WTC11 (cell line): ENCODE data around the gene SLC49A3. TPM values are rescaled to one million over a fixed set of nuclear protein-coding genes. Genes with fewer than 3 reads are reported as not detected.

Experiments
- ATAC-seq: fragments of 200-7000 bp; cut with Tn5 transposase; 2 replicates; pipeline ENCODE4 v1.10.0; 2021; ENCODE audit warnings: mild to moderate bottlenecking, moderate library complexity
- CTCF ChIA-PET: fragments of 300-600 bp; sonication (Branson Sonifier 250); formaldehyde crosslinking; loops from one replicate; lab custom pipeline; 2021; ENCODE audit warnings: antibody characterized with exemption; lab: Charles Lee
- POLR2A ChIA-PET: fragments of 350-600 bp; sonication (Branson Sonifier 250); formaldehyde crosslinking; loops from one replicate; lab custom pipeline; 2021; ENCODE audit warnings: antibody characterized with exemption; lab: Charles Lee
- DNase-seq: peaks from one replicate; pipeline ENCODE4 v3.0.0; 2021; ENCODE audit warnings: low spot score
- H3K27ac Mint-ChIP-seq: 2 replicates; pipeline ENCODE4 v1.8.0; 2021; ENCODE audit warnings: mixed read lengths
- H3K27me3 Mint-ChIP-seq: 2 replicates; pipeline ENCODE4 v1.8.0; 2021; ENCODE audit warnings: low read depth, mild to moderate bottlenecking, moderate library complexity, mixed read lengths
- H3K36me3 Mint-ChIP-seq: 2 replicates; pipeline ENCODE4 v1.8.0; 2021; ENCODE audit warnings: mixed read lengths
- H3K4me1 Mint-ChIP-seq: 2 replicates; pipeline ENCODE4 v1.8.0; 2022; ENCODE audit warnings: mixed read lengths
- H3K4me3 Mint-ChIP-seq: 2 replicates; pipeline ENCODE4 v1.8.0; 2021; ENCODE audit warnings: mild to moderate bottlenecking, moderate library complexity, mixed read lengths
- H3K9me3 Mint-ChIP-seq: 2 replicates; pipeline ENCODE4 v1.8.0; 2021; ENCODE audit warnings: mixed read lengths
- ELF4 ChIP-seq: sonication (generic); formaldehyde crosslinking; IDR thresholded peaks from 2 replicates; pipeline ENCODE4 v1.8.1; 2022; ENCODE audit warnings: low read depth, mild to moderate bottlenecking, moderate library complexity, missing genetic modification reagents
- FOXJ3 ChIP-seq: sonication (generic); formaldehyde crosslinking; IDR thresholded peaks from 2 replicates; pipeline ENCODE4 v1.9.0; 2021; ENCODE audit warnings: missing genetic modification reagents, mild to moderate bottlenecking, borderline replicate concordance
- JUN ChIP-seq: sonication (generic); formaldehyde crosslinking; IDR thresholded peaks from 2 replicates; pipeline ENCODE4 v1.8.0; 2023; ENCODE audit warnings: mild to moderate bottlenecking, missing genetic modification reagents
- KAT7 ChIP-seq: sonication (generic); formaldehyde crosslinking; IDR thresholded peaks from 2 replicates; pipeline ENCODE4 v1.8.1; 2023; ENCODE audit warnings: missing genetic modification reagents, mild to moderate bottlenecking, borderline replicate concordance
- RELA ChIP-seq: sonication (generic); formaldehyde crosslinking; IDR thresholded peaks from 2 replicates; pipeline ENCODE4 v1.8.1; 2022; ENCODE audit warnings: missing genetic modification reagents, mild to moderate bottlenecking, borderline replicate concordance
- SOX15 ChIP-seq: fragments of 250-450 bp; sonication (Bioruptor Pico); IDR thresholded peaks from 2 replicates; pipeline ENCODE4 v1.9.0; 2021; ENCODE audit warnings: mild to moderate bottlenecking
- ZBTB21 ChIP-seq: sonication (generic); formaldehyde crosslinking; IDR thresholded peaks from 2 replicates; pipeline ENCODE4 v1.8.1; 2023; ENCODE audit warnings: mild to moderate bottlenecking, missing genetic modification reagents, borderline replicate concordance
- ZNF232 ChIP-seq: sonication (generic); formaldehyde crosslinking; IDR thresholded peaks from 2 replicates; pipeline ENCODE4 v1.8.0; 2022; ENCODE audit warnings: mild to moderate bottlenecking, missing genetic modification reagents
- total RNA-seq: library from RNA; stranded (reverse); gene quantifications from 3 replicates; pipeline ENCODE4 v1.2.3, GENCODE V29; 2021
- TF ChIP-seq, protein P1 (sequence below): sonication (generic); formaldehyde crosslinking; conservative IDR thresholded peaks from 2 replicates; pipeline ENCODE4 v1.8.1; 2023; ENCODE audit warnings: mild to moderate bottlenecking, low read depth, missing genetic modification reagents, moderate library complexity
- TF ChIP-seq, protein P2 (sequence below): sonication (generic); formaldehyde crosslinking; IDR thresholded peaks from 2 replicates; pipeline ENCODE4 v1.8.0; 2022; ENCODE audit warnings: mild to moderate bottlenecking, missing genetic modification reagents
- TF ChIP-seq, protein P3 (sequence below): sonication (generic); formaldehyde crosslinking; IDR thresholded peaks from 2 replicates; pipeline ENCODE4 v1.8.1; 2022; ENCODE audit warnings: low read depth, mild to moderate bottlenecking, moderate library complexity, missing genetic modification reagents, borderline replicate concordance
- TF ChIP-seq, protein P4 (sequence below): fragments of 250-450 bp; sonication (Bioruptor Pico); IDR thresholded peaks from 2 replicates; pipeline ENCODE4 v1.9.0; 2021; ENCODE audit warnings: mild to moderate bottlenecking
- TF ChIP-seq, protein P5 (sequence below): fragments of 250-450 bp; sonication (Bioruptor Pico); conservative IDR thresholded peaks from 2 replicates; pipeline ENCODE4 v1.9.0; 2021; ENCODE audit warnings: mild to moderate bottlenecking
- TF ChIP-seq, protein P6 (sequence below): sonication (generic); formaldehyde crosslinking; IDR thresholded peaks from 2 replicates; pipeline ENCODE4 v1.8.1; 2022; ENCODE audit warnings: missing genetic modification reagents, borderline replicate concordance

The SLC49A3 gene
- total RNA-seq, 1 experiment from 2014 or later, result 5.8 TPM

DNA sequence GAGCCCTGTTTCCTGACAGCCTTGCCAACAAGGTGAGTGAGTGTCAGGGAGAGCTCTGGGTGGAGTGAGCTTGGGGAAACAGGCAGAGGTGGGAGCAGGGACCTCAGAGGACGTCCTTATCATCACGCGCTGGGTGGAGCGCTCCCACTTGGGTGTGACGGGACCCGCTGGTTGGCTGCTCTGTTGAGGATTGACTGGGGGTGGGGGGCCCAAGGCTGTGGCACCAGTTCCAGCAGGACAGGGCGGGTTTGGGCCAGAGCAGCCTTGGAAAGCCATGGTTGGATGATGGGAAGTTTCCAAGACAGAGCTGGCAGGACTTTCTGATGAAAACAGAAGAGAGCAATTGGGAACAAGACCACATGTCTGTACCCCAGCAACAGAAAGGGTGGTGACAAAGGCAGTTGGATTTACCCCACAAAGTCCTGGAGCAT is 13.7 kb upstream of the SLC49A3 start (continued):
- TF ChIP-seq, protein P1, sequence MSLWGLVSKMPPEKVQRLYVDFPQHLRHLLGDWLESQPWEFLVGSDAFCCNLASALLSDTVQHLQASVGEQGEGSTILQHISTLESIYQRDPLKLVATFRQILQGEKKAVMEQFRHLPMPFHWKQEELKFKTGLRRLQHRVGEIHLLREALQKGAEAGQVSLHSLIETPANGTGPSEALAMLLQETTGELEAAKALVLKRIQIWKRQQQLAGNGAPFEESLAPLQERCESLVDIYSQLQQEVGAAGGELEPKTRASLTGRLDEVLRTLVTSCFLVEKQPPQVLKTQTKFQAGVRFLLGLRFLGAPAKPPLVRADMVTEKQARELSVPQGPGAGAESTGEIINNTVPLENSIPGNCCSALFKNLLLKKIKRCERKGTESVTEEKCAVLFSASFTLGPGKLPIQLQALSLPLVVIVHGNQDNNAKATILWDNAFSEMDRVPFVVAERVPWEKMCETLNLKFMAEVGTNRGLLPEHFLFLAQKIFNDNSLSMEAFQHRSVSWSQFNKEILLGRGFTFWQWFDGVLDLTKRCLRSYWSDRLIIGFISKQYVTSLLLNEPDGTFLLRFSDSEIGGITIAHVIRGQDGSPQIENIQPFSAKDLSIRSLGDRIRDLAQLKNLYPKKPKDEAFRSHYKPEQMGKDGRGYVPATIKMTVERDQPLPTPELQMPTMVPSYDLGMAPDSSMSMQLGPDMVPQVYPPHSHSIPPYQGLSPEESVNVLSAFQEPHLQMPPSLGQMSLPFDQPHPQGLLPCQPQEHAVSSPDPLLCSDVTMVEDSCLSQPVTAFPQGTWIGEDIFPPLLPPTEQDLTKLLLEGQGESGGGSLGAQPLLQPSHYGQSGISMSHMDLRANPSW (CRISPR knock-in tag), result no peak

DNA sequence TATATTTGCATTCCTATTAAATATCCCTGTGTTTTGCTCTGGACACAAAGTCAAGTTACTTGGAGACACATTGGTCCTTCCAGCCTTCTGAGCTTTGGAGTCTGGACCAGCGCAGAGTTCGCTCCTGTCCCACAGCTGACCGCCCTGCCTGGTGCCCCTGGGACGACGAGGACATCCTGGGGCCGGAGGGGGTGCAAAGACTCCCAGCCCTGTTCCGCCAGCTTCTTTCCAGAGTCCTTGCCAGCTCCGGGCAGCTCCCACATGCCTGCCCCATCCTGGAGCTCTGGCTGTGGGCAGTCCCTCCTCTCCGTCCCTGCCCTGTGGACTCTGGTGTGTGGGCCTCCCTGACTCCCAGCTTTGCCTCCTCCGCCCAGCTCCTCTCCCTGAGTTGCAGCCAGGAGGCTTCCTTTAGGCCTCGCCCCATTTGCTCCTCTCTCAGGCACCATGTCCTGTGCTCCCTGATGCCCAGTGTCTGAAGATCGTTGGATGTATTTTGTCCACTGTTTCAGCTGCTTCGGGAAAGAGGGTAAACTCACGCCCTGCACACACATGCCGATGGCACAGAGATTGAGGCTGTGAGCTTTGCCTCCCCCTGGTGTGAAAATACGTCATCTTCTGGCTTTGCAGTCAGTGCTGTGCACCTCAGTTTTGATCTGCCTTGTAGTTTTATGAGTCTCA is 11.8 kb upstream of the SLC49A3 start:
- H3K27ac Mint-ChIP-seq, result no peak overlapping the region
- ChIA-PET POLR2A (interaction anchor here (0.8 kb wide), 1 partner anchor 19 kb away, joined by 3 read pairs; no protein-coding TSS in a partner anchor), CTCF (interaction anchor here (0.6 to 6.8 kb wide), 8 partner anchors 9 to 133 kb away, joined by 3 to 67 read pairs (median 5); partner anchors contain the start of genes ATP5ME and MYL5)
- H3K4me1 Mint-ChIP-seq, result 0 out of 2 replicates have a peak, but pooled peaks cover 4% of the 10 kb centered on the region
- H3K36me3 Mint-ChIP-seq, result no peaks in the 10 kb centered on the region
- H3K4me3 Mint-ChIP-seq, result no peak overlapping the region
- H3K9me3 Mint-ChIP-seq, result no peaks in the 10 kb centered on the region
- DNase-seq, result no peak
- H3K27me3 Mint-ChIP-seq, result peaks cover 20% of the 10 kb centered on the region
- no peak for ATAC-seq
- no peak for TF ChIP-seq SOX15
- TF ChIP-seq, protein P2, sequence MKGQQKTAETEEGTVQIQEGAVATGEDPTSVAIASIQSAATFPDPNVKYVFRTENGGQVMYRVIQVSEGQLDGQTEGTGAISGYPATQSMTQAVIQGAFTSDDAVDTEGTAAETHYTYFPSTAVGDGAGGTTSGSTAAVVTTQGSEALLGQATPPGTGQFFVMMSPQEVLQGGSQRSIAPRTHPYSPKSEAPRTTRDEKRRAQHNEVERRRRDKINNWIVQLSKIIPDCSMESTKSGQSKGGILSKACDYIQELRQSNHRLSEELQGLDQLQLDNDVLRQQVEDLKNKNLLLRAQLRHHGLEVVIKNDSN (CRISPR knock-in tag), result no peak
- TF ChIP-seq ELF4 (CRISPR knock-in tag), result no peak
- TF ChIP-seq, protein P1 (CRISPR knock-in tag), result no peak
- TF ChIP-seq, protein P3, sequence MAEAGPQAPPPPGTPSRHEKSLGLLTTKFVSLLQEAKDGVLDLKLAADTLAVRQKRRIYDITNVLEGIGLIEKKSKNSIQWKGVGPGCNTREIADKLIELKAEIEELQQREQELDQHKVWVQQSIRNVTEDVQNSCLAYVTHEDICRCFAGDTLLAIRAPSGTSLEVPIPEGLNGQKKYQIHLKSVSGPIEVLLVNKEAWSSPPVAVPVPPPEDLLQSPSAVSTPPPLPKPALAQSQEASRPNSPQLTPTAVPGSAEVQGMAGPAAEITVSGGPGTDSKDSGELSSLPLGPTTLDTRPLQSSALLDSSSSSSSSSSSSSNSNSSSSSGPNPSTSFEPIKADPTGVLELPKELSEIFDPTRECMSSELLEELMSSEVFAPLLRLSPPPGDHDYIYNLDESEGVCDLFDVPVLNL (CRISPR knock-in tag), result no peak

DNA sequence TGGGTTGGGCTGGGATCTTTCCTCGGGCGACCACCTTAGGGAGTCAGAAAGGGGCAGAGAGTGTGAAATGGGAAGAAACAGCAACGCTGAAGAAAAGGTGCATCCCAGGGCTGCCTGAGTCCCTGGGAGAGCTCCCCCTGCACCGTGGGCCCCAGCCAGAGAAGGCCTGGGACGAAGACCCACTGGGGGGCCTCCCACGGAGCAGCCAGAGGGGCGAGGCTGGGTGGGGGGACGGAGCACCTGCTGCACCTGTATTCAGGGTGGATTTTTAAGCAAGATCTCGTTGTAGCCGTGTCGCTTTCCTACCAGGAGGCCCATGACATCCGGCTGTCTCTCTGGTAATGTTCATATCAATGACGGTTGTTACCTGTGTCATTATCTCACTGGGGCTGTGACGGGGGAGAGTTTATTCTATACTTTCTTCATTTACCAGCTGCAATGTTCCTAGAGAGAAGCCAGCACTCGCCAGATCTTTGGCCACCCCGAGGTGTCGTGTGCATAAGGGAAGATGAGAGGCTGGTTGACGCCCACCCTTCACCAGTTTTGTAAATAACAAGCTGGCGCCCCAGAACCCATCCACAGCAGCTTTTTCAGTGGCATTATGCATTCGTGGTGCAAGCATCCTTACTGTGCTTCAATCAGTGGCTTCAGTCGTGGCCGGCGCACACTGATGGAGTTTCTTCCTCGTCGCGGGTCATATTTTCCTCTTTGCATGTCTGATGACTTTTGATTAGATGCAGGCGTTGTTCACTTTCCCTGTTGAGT is 11.0 kb upstream of the SLC49A3 start:
- Mint-ChIP-seq H3K27me3 (peaks cover 20% of the 10 kb centered on the region), H3K4me3 (no peak overlapping the region), H3K9me3 (peaks cover under 1% of the 10 kb centered on the region; the same call in 1 of the 2 replicates), H3K36me3 (no peaks in the 10 kb centered on the region), H3K4me1 (0 out of 2 replicates have a peak, but pooled peaks cover 4% of the 10 kb centered on the region), H3K27ac (no peak overlapping the region)
- ATAC-seq (no peak), DNase-seq (no peak)
- ChIA-PET CTCF (interaction anchor here (0.7 to 6.8 kb wide), 8 partner anchors 8 to 590 kb away, joined by 3 to 67 read pairs (median 4); partner anchors contain the start of genes ATP5ME, MAEA and MYL5), POLR2A (interaction anchor here (0.7 to 0.8 kb wide), 2 partner anchors 19 to 20 kb away, joined by 3 read pairs; no protein-coding TSS in a partner anchor)
- TF ChIP-seq, protein P4, sequence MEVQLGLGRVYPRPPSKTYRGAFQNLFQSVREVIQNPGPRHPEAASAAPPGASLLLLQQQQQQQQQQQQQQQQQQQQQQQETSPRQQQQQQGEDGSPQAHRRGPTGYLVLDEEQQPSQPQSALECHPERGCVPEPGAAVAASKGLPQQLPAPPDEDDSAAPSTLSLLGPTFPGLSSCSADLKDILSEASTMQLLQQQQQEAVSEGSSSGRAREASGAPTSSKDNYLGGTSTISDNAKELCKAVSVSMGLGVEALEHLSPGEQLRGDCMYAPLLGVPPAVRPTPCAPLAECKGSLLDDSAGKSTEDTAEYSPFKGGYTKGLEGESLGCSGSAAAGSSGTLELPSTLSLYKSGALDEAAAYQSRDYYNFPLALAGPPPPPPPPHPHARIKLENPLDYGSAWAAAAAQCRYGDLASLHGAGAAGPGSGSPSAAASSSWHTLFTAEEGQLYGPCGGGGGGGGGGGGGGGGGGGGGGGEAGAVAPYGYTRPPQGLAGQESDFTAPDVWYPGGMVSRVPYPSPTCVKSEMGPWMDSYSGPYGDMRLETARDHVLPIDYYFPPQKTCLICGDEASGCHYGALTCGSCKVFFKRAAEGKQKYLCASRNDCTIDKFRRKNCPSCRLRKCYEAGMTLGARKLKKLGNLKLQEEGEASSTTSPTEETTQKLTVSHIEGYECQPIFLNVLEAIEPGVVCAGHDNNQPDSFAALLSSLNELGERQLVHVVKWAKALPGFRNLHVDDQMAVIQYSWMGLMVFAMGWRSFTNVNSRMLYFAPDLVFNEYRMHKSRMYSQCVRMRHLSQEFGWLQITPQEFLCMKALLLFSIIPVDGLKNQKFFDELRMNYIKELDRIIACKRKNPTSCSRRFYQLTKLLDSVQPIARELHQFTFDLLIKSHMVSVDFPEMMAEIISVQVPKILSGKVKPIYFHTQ, result no peak
- TF ChIP-seq, protein P5, sequence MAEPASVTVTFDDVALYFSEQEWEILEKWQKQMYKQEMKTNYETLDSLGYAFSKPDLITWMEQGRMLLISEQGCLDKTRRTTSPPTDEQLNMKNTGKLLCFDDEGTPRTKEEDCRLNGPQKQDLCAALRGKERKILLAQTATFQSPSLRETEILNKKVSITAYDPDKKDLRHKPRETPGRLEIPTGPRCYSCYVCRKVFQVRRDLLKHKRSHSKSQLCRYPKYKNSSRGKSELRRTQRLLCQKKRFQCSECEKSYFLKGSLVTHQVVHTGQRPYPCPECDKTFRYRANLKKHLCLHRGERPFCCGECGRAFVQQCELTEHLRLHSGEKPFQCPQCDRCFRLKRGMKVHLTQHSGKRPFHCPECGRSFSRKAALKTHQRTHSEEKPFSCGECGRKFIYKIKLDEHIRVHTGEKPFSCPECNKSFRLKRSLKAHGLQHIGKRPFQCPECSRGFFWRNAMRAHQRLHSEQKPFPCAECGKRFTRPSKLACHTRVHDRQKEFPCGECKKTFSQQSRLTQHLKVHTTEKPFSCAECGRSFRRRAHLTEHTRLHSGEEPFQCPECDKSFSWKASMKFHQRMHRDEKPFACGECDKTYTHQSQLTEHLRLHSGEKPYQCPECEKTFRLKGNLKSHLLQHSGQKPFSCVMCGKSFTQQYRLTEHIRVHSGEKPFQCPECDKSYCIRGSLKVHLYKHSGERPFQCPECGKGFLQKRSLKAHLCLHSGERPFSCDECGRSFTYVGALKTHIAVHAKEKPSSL, result no peak
- no peak for TF ChIP-seq KAT7 (CRISPR knock-in tag)
- no peak for TF ChIP-seq JUN (CRISPR knock-in tag)
- no peak for TF ChIP-seq ZBTB21 (CRISPR knock-in tag)
- no peak for TF ChIP-seq FOXJ3 (CRISPR knock-in tag)
- TF ChIP-seq, protein P6, sequence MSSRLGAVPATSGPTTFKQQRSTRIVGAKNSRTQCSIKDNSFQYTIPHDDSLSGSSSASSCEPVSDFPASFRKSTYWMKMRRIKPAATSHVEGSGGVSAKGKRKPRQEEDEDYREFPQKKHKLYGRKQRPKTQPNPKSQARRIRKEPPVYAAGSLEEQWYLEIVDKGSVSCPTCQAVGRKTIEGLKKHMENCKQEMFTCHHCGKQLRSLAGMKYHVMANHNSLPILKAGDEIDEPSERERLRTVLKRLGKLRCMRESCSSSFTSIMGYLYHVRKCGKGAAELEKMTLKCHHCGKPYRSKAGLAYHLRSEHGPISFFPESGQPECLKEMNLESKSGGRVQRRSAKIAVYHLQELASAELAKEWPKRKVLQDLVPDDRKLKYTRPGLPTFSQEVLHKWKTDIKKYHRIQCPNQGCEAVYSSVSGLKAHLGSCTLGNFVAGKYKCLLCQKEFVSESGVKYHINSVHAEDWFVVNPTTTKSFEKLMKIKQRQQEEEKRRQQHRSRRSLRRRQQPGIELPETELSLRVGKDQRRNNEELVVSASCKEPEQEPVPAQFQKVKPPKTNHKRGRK (CRISPR knock-in tag), result no peak
- no peak for TF ChIP-seq RELA (CRISPR knock-in tag)
- TF ChIP-seq ZNF232 (CRISPR knock-in tag), result no peak
